Cardiac muscle cell (in vitro differentiated cells and primary cell): ENCODE data around the gene EPB41. TPM values are rescaled to one million over a fixed set of nuclear protein-coding genes. Genes with fewer than 3 reads are reported as not detected.

Experiments used
- DNase-seq, 2 donors: peaks; one replicate each; pipeline versions ENCODE4 v3.0.0 to v3.0.0-alpha.2; 2010 to 2017; ENCODE audit warnings: low read depth in 1 of 2, low spot score in 1 of 2
- H3K27ac ChIP-seq: fragments of 200-600 bp; sonication (generic); 2 replicates; pipeline ENCODE4 v1.5.1; 2016
- H3K27me3 ChIP-seq: fragments of 200-600 bp; sonication (generic); 2 replicates; pipeline ENCODE4 v1.6.0; 2016; ENCODE audit warnings: control low read depth
- H3K36me3 ChIP-seq: fragments of 200-600 bp; sonication (generic); 2 replicates; pipeline ENCODE4 v1.5.1; 2016; ENCODE audit warnings: control low read depth
- H3K4me1 ChIP-seq: fragments of 200-600 bp; sonication (generic); 2 replicates; pipeline ENCODE4 v1.8.1; 2017; ENCODE audit warnings: low read depth, mild to moderate bottlenecking, mixed run types
- H3K4me3 ChIP-seq: fragments of 200-600 bp; sonication (generic); 2 replicates; pipeline ENCODE4 v1.5.1; 2016; ENCODE audit warnings: mild to moderate bottlenecking
- H3K9me3 ChIP-seq: fragments of 200-600 bp; sonication (generic); 2 replicates; pipeline ENCODE4 v1.5.1; 2017; ENCODE audit warnings: low read depth, mild to moderate bottlenecking, control low read depth
- CTCF ChIP-seq: IDR thresholded peaks from 2 replicates; pipeline ENCODE4 v1.5.1; 2012; ENCODE audit warnings: low read depth, mild to moderate bottlenecking, low read length
- polyA plus RNA-seq: library from polyadenylated mRNA; unstranded; fragments of >200 nt; fragmentation: Nextera tagmentation; extraction: Ambion mirVana; gene quantifications from 2 replicates; pipeline ENCODE4 v1.2.1, GENCODE V29; 2016
- total RNA-seq: library from RNA; depleted of rRNA; stranded (reverse); fragments of >200 nt; gene quantifications from 2 replicates; pipeline ENCODE4 v1.2.3, GENCODE V29; 2016

The EPB41 gene
- total and polyA plus RNA-seq, 2 experiments from 2014 or later = 15.4 to 50.5 TPM

- Histone ChIP-seq H3K27ac (no peak overlapping the region), H3K27me3 (no peaks in the 10 kb centered on the region), H3K4me1 (peaks cover 16% of the 10 kb centered on the region), H3K36me3 (peaks cover 71% of the 10 kb centered on the region), H3K9me3 (no peaks in the 10 kb centered on the region), H3K4me3 (no peak overlapping the region)
- TF ChIP-seq CTCF = no peak
- no peak for DNase-seq
These were observed 237.9 kb downstream of the EPB41 start for GRCh38 chr1:29152046-29152805.

GRCh38 chr1:29156543-29157268 lies 242.3 kb downstream of the EPB41 start:
- Histone ChIP-seq H3K27ac (peak overlapping the region; percentile 97), H3K4me1 (peaks cover 30% of the 10 kb centered on the region), H3K4me3 (no peak overlapping the region), H3K36me3 (peaks cover 47% of the 10 kb centered on the region), H3K9me3 (no peaks in the 10 kb centered on the region), H3K27me3 (no peaks in the 10 kb centered on the region)
- peak; percentile 86 to 88 for DNase-seq
- TF ChIP-seq CTCF = no peak

GRCh38 chr1:29157269-29157601 lies 242.9 kb downstream of the EPB41 start:
- H3K27me3 ChIP-seq = no peaks in the 10 kb centered on the region
- peaks cover 42% of the 10 kb centered on the region for H3K36me3 ChIP-seq
- H3K9me3 ChIP-seq = no peaks in the 10 kb centered on the region
- DNase-seq = peak in 1 of 2 donors; percentile 36
- peaks cover 35% of the 10 kb centered on the region for H3K4me1 ChIP-seq
- peak overlapping the region; percentile 97 for H3K27ac ChIP-seq
- no peak for TF ChIP-seq CTCF
- H3K4me3 ChIP-seq = no peak overlapping the region

- peak overlapping the region; percentile 97 for H3K27ac ChIP-seq
- no peaks in the 10 kb centered on the region for H3K9me3 ChIP-seq
- H3K4me3 ChIP-seq = no peak overlapping the region
- no peak for TF ChIP-seq CTCF
- H3K36me3 ChIP-seq = peaks cover 21% of the 10 kb centered on the region
- peaks cover 47% of the 10 kb centered on the region for H3K4me1 ChIP-seq
- H3K27me3 ChIP-seq = no peaks in the 10 kb centered on the region
- no peak for DNase-seq
These were observed 245.4 kb downstream of the EPB41 start for GRCh38 chr1:29159773-29160172.

- Histone ChIP-seq H3K27ac (no peak overlapping the region), H3K27me3 (no peaks in the 10 kb centered on the region), H3K36me3 (peaks cover 31% of the 10 kb centered on the region), H3K4me1 (peaks cover 33% of the 10 kb centered on the region), H3K4me3 (no peak overlapping the region), H3K9me3 (no peaks in the 10 kb centered on the region)
- DNase-seq = no peak
- no peak for TF ChIP-seq CTCF
These were observed 247.7 kb downstream of the EPB41 start for GRCh38 chr1:29162025-29162424.
